Skeletal muscle tissue (tissue), 4 donors: Measurements from ENCODE around the gene KRTAP4-16. TPM values are rescaled to one million over a fixed set of nuclear protein-coding genes. Genes with fewer than 3 reads are reported as not detected.
"Not testable (repeated sequence)": the region's sequence is repeated elsewhere in the genome, so short reads cannot be mapped to it uniquely, and the experiment has no call there.

Source experiments
- H3K27ac ChIP-seq: one replicate; pipeline ENCODE4 v1.7.0; 2013; ENCODE audit warnings: mild to moderate bottlenecking, low read depth, low read length, inconsistent platforms
- H3K27me3 ChIP-seq, 3 donors: one replicate each; pipeline ENCODE4 v1.7.0; 2013; ENCODE audit warnings: low read length in 3 of 3; ENCODE audit not compliant: control insufficient read depth in 3 of 3, insufficient read depth in 3 of 3
- H3K36me3 ChIP-seq, 3 donors: one replicate each; pipeline ENCODE4 v1.7.0; 2013; ENCODE audit warnings: low read length in 3 of 3; ENCODE audit not compliant: control insufficient read depth in 3 of 3, insufficient read depth in 3 of 3
- H3K4me1 ChIP-seq, 3 donors: one replicate each; pipeline ENCODE4 v1.7.0; 2013; ENCODE audit warnings: low read length in 3 of 3, mild to moderate bottlenecking in 3 of 3; ENCODE audit not compliant: control insufficient read depth in 3 of 3, insufficient read depth in 3 of 3
- H3K4me3 ChIP-seq, 3 donors: one replicate each; pipeline ENCODE4 v1.7.0; 2013; ENCODE audit warnings: low read length in 3 of 3
- H3K9ac ChIP-seq, 3 donors: one replicate each; pipeline ENCODE4 v1.7.0; 2013; ENCODE audit warnings: low read length in 3 of 3, mild to moderate bottlenecking in 3 of 3, moderate library complexity in 2 of 3, low read depth in 1 of 3
- H3K9me3 ChIP-seq, 3 donors: one replicate each; pipeline ENCODE4 v1.7.0; 2013; ENCODE audit warnings: low read length in 3 of 3; ENCODE audit not compliant: control insufficient read depth in 3 of 3
- total RNA-seq: library from RNA; depleted of rRNA; stranded (reverse); fragments of >200 nt; gene quantifications from one replicate; pipeline ENCODE4 v1.2.3, GENCODE V29; 2014
- donor health status: Osteomylitis.

Gene KRTAP4-16
- total RNA-seq, 1 donor from 2014 or later = not detected

GRCh38 chr17:41121742-41122141, 19.7 kb upstream of the KRTAP4-16 start:
- Histone ChIP-seq H3K27ac (no peak overlapping the region), H3K9me3 (no peaks in the 10 kb centered on the region), H3K27me3 (peaks cover 0 to 7% (median 0%) of the 10 kb centered on the region in 3 donors)

GRCh38 chr17:41119696-41120690, 18.0 kb upstream of the KRTAP4-16 start:
- not testable (repeated sequence) for H3K4me1 ChIP-seq

More at GRCh38 chr17:41121742-41122141, 19.7 kb upstream of the KRTAP4-16 start:
- no peaks in the 10 kb centered on the region for H3K4me1 ChIP-seq
- no peak overlapping the region for H3K9ac ChIP-seq
- H3K4me3 ChIP-seq = no peak overlapping the region
- no peaks in the 10 kb centered on the region for H3K36me3 ChIP-seq

GRCh38 chr17:41118721-41119120, 16.7 kb upstream of the KRTAP4-16 start:
- H3K4me3 ChIP-seq = no peak overlapping the region
- H3K27ac ChIP-seq = no peak overlapping the region
- H3K36me3 ChIP-seq = no peaks in the 10 kb centered on the region
- H3K4me1 ChIP-seq = no peaks in the 10 kb centered on the region
- no peaks in the 10 kb centered on the region for H3K9me3 ChIP-seq
- H3K9ac ChIP-seq = no peak overlapping the region
- peaks cover 0 to 7% (median 0%) of the 10 kb centered on the region in 3 donors for H3K27me3 ChIP-seq

More at GRCh38 chr17:41119696-41120690, 18.0 kb upstream of the KRTAP4-16 start:
- H3K27ac ChIP-seq, H3K9ac ChIP-seq, H3K4me3 ChIP-seq, H3K9me3 ChIP-seq, H3K36me3 ChIP-seq, H3K27me3 ChIP-seq: not testable (repeated sequence)

- H3K9ac ChIP-seq, H3K9me3 ChIP-seq, H3K27ac ChIP-seq, H3K36me3 ChIP-seq, H3K27me3 ChIP-seq, H3K4me3 ChIP-seq, H3K4me1 ChIP-seq: not testable (repeated sequence)
These were observed 15.9 kb upstream of the KRTAP4-16 start, which contains the start of gene KRTAP4-11 for GRCh38 chr17:41117846-41118386. Gene KRTAP4-11 (minus strand): TSS chr17:41118373. CDS start chr17:41118315, 58 bp downstream.

- H3K9ac ChIP-seq = no peak overlapping the region
- no peak overlapping the region for H3K4me3 ChIP-seq
- no peaks in the 10 kb centered on the region for H3K9me3 ChIP-seq
- no peak overlapping the region for H3K27ac ChIP-seq
- H3K4me1 ChIP-seq = no peaks in the 10 kb centered on the region
- no peaks in the 10 kb centered on the region for H3K36me3 ChIP-seq
- H3K27me3 ChIP-seq = peaks cover 0 to 5% (median 0%) of the 10 kb centered on the region in 3 donors
These were observed 14.3 kb upstream of the KRTAP4-16 start for GRCh38 chr17:41116297-41116696.

- Histone ChIP-seq H3K4me3 (no peak overlapping the region), H3K9me3 (no peaks in the 10 kb centered on the region), H3K27ac (no peak overlapping the region), H3K4me1 (no peaks in the 10 kb centered on the region), H3K27me3 (no peaks in the 10 kb centered on the region), H3K9ac (no peak overlapping the region), H3K36me3 (no peaks in the 10 kb centered on the region)
These were observed 9.3 kb upstream of the KRTAP4-16 start for GRCh38 chr17:41111151-41111885.

GRCh38 chr17:41108728-41109386, 6.8 kb upstream of the KRTAP4-16 start:
- H3K4me3 ChIP-seq, H3K9ac ChIP-seq: not testable (repeated sequence)

GRCh38 chr17:41107941-41108450, 6.0 kb upstream of the KRTAP4-16 start:
- H3K9me3 ChIP-seq = no peaks in the 10 kb centered on the region
- no peak overlapping the region for H3K27ac ChIP-seq
- no peak overlapping the region for H3K9ac ChIP-seq
- no peak overlapping the region for H3K4me3 ChIP-seq
- peaks cover 0 to 2% (median 0%) of the 10 kb centered on the region in 3 donors for H3K27me3 ChIP-seq
- H3K4me1 ChIP-seq = no peaks in the 10 kb centered on the region
- no peaks in the 10 kb centered on the region for H3K36me3 ChIP-seq

More at GRCh38 chr17:41108728-41109386, 6.8 kb upstream of the KRTAP4-16 start:
- not testable (repeated sequence) for H3K27me3 ChIP-seq, H3K4me1 ChIP-seq, H3K36me3 ChIP-seq, H3K27ac ChIP-seq, H3K9me3 ChIP-seq

GRCh38 chr17:41105347-41105746, 3.3 kb upstream of the KRTAP4-16 start, which contains the start of gene KRTAP4-9:
Gene KRTAP4-9 (plus strand): TSS chr17:41105389. CDS start chr17:41105389, 0 bp downstream.
- not testable (repeated sequence) for H3K4me1 ChIP-seq, H3K36me3 ChIP-seq, H3K27ac ChIP-seq, H3K27me3 ChIP-seq, H3K9ac ChIP-seq, H3K9me3 ChIP-seq, H3K4me3 ChIP-seq
